ENCODE results near the gene UGT1A4. TPM values are rescaled to one million over a fixed set of nuclear protein-coding genes. Genes with fewer than 3 reads are reported as not detected.

The UGT1A4 gene
- total and polyA plus RNA-seq, 2 of the 8 experiments (the other 6 are each of a cell fraction or from before 2014, with no cell fraction given), result not detected

DNA sequence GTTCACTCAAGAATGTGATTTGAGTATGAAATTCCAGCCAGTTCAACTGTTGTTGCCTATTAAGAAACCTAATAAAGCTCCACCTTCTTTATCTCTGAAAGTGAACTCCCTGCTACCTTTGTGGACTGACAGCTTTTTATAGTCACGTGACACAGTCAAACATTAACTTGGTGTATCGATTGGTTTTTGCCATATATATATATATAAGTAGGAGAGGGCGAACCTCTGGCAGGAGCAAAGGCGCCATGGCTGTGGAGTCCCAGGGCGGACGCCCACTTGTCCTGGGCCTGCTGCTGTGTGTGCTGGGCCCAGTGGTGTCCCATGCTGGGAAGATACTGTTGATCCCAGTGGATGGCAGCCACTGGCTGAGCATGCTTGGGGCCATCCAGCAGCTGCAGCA, 41.5 kb downstream of the UGT1A4 start, which contains the start of gene UGT1A1:
Gene UGT1A1, plus strand, starts transcription at position 228 of the 400 bp plus-strand sequence. Its CDS starts 18 bp downstream, at position 246.
- H3K36me3 ChIP-seq (ENCODE audit: control insufficient read depth in 2 of 4, insufficient read depth in 4 of 4, low read length in 3 of 4), result no peaks in the 10 kb centered on the region
- H3K4me2 ChIP-seq (ENCODE audit: insufficient read depth in 1 of 2, low read depth in 2 of 2, low read length in 2 of 2), result no peak within 1 kb of the TSS
- H4K5ac ChIP-seq (ENCODE audit: insufficient read length, low read depth, low read length), result no peak within 1 kb of the TSS
- H2AK5ac ChIP-seq (ENCODE audit: low read depth, low read length), result no peak within 1 kb of the TSS
- TF ChIP-seq NRF1 (IDR thresholded peaks at IDR 0.05; ENCODE audit: low read depth, low read length) (no peak), KDM5A (IDR thresholded peaks at IDR 0.05; ENCODE audit: low read length) (no peak), PHF8 (conservative IDR thresholded peaks at IDR 0.05; ENCODE audit: low read depth, low read length) (no peak), SRF (IDR thresholded peaks at IDR 0.05; ENCODE audit: low read depth, low read length) (no peak), SUZ12 (IDR thresholded peaks at IDR 0.05; ENCODE audit: low read length) (no peak), ZNF274 (IDR thresholded peaks at IDR 0.05; ENCODE audit: borderline replicate concordance, extremely low read depth, low read length) (no peak), KDM4A (IDR thresholded peaks at IDR 0.05; ENCODE audit: low read depth, low read length, severe bottlenecking) (no peak), EP300 (IDR thresholded peaks at IDR 0.05; ENCODE audit: borderline replicate concordance in 1 of 2, low read depth in 2 of 2, low read length in 2 of 2) (no peak), POLR2AphosphoS5 (IDR thresholded peaks at IDR 0.05; ENCODE audit: low read depth, low read length) (no peak), CHD2 (IDR thresholded peaks at IDR 0.05; ENCODE audit: low read length) (no peak), JUND (IDR thresholded peaks at IDR 0.05; ENCODE audit: low read length) (no peak), SAP30 (IDR thresholded peaks at IDR 0.05; ENCODE audit: insufficient read depth, insufficient replicate concordance, low read length) (no peak)
- H3K27ac ChIP-seq (ENCODE audit: low read depth, low read length), result no peak within 1 kb of the TSS
- H3K56ac ChIP-seq (replicated peaks; ENCODE audit: insufficient read length, low read depth, low read length), result no peak within 1 kb of the TSS
- H4K20me1 ChIP-seq (replicated peaks in 1 of 2; ENCODE audit: control insufficient read depth in 1 of 2, insufficient read depth in 2 of 2, low read length in 2 of 2), result no peaks in the 10 kb centered on the region
- H3K27me3 ChIP-seq (replicated peaks in 1 of 4; ENCODE audit: control insufficient read depth in 3 of 4, extremely low read depth in 1 of 4, insufficient read depth in 3 of 4, low read length in 3 of 4), result no peaks in the 10 kb centered on the region
- no peak within 1 kb of the TSS for H3K23ac ChIP-seq (ENCODE audit: insufficient read length)
- H4K91ac ChIP-seq (replicated peaks; ENCODE audit: insufficient read length, low read length), result no peak within 1 kb of the TSS
- no peak within 1 kb of the TSS for H3K14ac ChIP-seq (ENCODE audit: insufficient read length)
- H3K4me3 ChIP-seq (ENCODE audit: extremely low read depth in 1 of 4, insufficient read depth in 2 of 4, low read depth in 3 of 4, low read length in 4 of 4), result no peak within 1 kb of the TSS
- no peak within 1 kb of the TSS for H2BK15ac ChIP-seq (ENCODE audit: low read length)
- no peak within 1 kb of the TSS for H2BK20ac ChIP-seq (ENCODE audit: low read length)
- no peak within 1 kb of the TSS for H4K8ac ChIP-seq (ENCODE audit: extremely low read depth, insufficient read depth, low read length)
- H2AFZ ChIP-seq (ENCODE audit: low read length), result no peak within 1 kb of the TSS
- no peak for DNase-seq (ENCODE audit: low read depth in 1 of 2, low spot score in 2 of 2)
- H2BK12ac ChIP-seq (ENCODE audit: low read depth, low read length), result no peak within 1 kb of the TSS
- ChIA-PET CTCF (ENCODE audit: partially characterized antibody) (interaction anchor here (0.8 to 1.4 kb wide), 2 partner anchors 9 to 10 kb away, joined by 3 to 4 read pairs; no protein-coding TSS in a partner anchor), POLR2A (ENCODE audit: partially characterized antibody) (no interaction called here)
- no peaks in the 10 kb centered on the region for H3K4me1 ChIP-seq (replicated peaks in 1 of 4; ENCODE audit: control insufficient read depth in 3 of 4, insufficient read depth in 4 of 4, low read length in 3 of 4)
- H3K79me1 ChIP-seq (ENCODE audit: low read depth, low read length), result no peaks in the 10 kb centered on the region
- H3K23me2 ChIP-seq (ENCODE audit: low read depth, low read length), result no peaks in the 10 kb centered on the region
- no peak within 1 kb of the TSS for H3K18ac ChIP-seq (ENCODE audit: extremely low read depth, low read length)
- H3K79me2 ChIP-seq (ENCODE audit: control insufficient read depth in 1 of 2, insufficient read depth in 2 of 2, low read length in 2 of 2), result no peaks in the 10 kb centered on the region
- peaks cover 0 to 3% of the 10 kb centered on the region in 2 experiments; a peak in 2 of 4 replicates for H3K9me3 ChIP-seq (ENCODE audit: insufficient read depth in 2 of 2, low read depth in 1 of 2, low read length in 1 of 2)
- H3K9ac ChIP-seq (replicated peaks in 1 of 4; ENCODE audit: extremely low read depth in 1 of 4, low read depth in 3 of 4, low read length in 3 of 4), result no peak within 1 kb of the TSS
- no peak within 1 kb of the TSS for H2BK120ac ChIP-seq (replicated peaks; ENCODE audit: low read depth, low read length)
- no peak within 1 kb of the TSS for H2BK5ac ChIP-seq (ENCODE audit: low read depth, low read length)
- FAIRE-seq, result no peak
- 87% methylated on average over 6 of the region's 6 CpGs; no CpG with 5 or more reads in 1 of the 2 experiments for WGBS, 2 experiments (ENCODE audit: extremely low coverage in 1 of 2, insufficient coverage in 1 of 2, insufficient read length in 1 of 2, insufficient replicate concordance in 2 of 2, low coverage in 1 of 2, low lambda C conversion rate in 2 of 2, missing lambda C conversion rate in 1 of 2)
- no peak within 1 kb of the TSS for H3K4ac ChIP-seq (replicated peaks; ENCODE audit: insufficient read length, low read depth, low read length)
